HG03575 (cell line): Measurements from ENCODE around the gene BTRC.
"Not testable (repeated sequence)": the region's sequence is repeated elsewhere in the genome, so short reads cannot be mapped to it uniquely, and the experiment has no call there.

ENCODE experiments used
- ATAC-seq: cut with Tn5 transposase; IDR thresholded peaks from one replicate; pipeline ENCODE4 v1.9.1; 2021; ENCODE audit not compliant: unreplicated experiment, insufficient number of reproducible peaks, low FRiP score; ENCODE audit errors: extremely low read depth

BTRC gene

DNA sequence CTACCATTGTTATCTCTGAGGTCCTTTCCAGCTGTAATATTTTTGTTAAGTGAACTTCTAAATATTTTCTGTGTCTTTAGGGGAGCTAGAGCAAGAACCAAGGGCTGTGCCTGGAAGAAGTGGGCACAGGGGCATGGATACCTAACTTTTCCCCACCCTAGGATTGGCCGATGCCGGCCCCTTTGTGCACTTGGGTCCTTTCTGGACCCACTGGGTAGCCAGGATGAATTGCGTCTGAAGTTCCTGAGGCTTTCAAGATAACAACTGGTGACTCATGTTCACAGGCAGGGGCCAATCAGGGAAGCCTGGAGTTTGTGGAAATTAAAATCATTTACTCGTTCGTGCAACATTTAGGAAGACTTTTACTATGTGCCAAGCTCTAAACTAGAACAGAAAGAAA, 234.9 kb downstream of the BTRC start:
- no peak for ATAC-seq

DNA sequence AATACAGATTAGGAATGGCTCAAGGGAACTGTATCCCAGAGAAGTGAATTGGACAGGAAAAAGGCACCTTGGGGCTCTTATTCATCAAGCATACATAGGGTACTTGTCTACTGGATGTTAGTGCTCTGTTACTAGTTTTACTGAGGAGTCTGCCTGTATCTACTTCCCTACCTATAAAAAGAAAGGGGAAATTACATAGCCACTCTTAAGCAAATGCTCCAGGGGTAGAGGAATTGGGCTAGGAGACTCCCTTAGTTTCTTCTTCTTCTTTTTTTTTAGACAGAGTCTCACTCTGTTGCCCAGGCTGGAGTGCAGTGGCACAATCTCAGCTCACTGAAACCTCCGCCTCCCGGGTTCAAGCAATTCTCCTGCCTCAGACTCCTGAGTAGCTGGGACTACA, 239.4 kb downstream of the BTRC start:
- ATAC-seq = not testable (repeated sequence)

DNA sequence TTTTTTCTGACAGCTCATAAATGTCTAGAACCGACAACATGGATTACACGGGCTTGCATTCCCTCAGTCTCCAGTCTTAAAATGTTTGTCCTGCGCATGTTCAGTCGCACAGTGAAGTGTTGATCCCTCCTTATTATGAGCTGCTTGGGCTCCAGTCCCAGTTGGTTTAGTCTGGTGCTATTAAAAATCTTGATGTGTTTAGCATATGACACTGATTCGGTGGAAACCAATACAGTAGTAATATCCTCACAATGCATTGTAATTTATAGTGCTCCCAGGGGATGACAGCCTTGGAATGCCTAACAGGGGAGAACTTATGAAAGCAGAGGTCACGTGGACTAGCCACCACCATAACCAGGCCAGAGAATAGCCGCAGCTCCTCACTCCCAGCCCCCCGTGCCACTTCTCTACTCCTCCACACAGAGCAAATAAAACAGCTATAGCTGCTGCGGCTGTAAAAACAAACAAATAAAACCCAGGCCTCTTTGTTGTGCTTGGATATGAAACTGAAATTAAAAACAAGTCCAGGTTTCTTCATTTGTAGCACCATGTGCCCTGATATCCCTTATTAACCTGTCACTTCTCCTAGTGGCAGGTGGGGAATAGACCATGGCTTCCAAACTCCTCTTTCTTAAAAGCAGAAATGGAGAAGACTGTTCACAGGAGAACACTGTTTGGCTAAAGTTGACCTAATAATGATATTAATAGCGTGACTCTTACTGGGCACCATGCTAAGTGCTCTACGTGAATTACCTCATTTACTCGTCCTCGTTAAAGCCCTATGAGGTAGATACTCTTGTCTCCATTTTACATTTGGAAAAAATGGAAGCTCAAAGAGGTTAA, 241.8 kb downstream of the BTRC start:
- ATAC-seq = no peak

DNA sequence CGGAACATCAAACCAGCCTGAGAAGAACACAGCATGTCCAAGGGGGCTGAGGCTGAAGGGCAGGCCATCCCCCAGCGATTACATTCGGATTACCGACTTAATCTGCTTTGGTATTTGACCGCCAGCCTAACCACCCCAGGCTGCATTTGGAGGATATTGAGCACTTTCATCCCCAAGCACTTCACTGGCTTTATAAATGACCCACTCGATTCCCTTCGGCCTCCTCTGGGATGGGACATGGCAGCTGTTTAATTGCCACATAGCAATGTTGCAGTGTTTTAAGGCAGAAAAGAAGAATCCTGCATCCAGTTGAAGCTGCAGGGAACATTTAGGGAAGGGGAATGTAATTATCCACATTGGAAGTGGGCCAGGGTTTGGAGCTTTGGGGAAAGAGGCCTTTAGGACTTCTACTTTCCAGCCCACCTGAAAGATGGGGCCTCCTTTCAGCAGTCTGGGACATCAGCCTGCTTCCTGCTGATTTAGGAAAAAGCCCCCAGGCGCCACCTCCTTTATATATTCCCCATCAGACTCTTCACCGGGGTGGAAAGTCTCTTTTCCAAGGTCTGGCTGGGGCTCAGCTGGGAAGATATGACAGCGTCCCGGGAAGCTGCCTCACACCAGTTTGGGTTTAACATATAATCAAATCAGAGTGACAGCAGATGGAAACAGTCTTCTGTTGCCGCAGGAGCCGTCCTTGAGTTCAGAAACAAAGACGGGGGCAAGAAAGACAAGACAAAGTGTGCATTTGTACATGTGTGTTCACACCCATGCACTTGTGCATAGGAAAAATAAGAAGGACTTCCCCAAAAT, 243.3 kb downstream of the BTRC start:
- no peak for ATAC-seq

DNA sequence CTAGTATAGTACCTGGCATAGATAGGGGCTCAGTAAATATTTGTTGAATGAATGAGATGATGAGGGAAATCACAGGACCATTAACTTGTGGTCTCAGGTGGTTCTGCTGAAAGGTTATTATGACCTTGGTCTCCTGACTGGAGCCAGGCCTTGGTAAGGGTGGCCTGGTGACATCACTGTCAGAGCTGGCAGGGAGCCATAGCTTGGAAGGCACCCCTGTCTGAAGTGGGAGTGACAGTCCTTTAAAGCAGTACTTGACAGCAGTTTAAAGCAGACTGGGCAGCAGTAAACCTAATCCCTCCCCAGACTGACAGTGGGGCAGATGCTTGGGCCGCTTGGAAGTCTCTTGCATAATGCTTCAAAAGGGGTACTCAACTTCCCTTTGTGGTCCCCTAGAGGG, 247.6 kb downstream of the BTRC start:
- no peak for ATAC-seq

DNA sequence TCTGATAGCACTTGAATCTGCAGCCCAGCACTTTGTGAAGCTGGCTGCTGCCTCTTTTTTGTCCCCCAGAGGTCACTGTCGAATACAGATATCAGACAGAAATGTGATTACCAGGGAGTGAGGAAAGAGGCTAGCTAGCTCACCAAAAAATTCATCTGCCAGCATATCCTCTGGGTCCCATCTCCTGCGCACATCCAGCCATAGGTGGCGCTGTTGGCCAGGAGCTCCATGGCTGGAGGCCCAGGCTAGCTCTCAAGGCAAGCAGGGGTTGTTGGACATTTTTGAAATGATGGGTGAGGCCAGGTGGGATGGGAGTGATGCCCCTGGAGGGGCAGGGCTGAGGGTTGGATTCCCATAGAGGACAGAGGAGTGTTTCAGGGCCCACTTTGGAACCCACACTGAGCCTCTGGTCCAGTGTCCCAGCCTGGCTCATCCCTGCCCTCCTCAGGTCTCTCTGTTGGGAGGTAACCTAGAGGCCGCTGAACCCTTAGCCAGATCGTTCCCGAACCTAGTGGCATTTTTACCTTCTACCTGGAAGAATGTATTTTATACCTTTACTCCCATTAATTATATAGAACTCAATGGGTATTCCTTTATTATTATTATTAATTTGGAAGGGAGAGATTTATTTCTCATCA, 248.9 kb downstream of the BTRC start:
- no peak for ATAC-seq
